H9 (cell line): ENCODE results near the gene MSI2. TPM values are rescaled to one million over a fixed set of nuclear protein-coding genes. Genes with fewer than 3 reads are reported as not detected.

Source experiments
- DNase-seq: peaks from one replicate; pipeline ENCODE4 v3.0.0-alpha.2; 2017
- H2AFZ ChIP-seq: one replicate; pipeline ENCODE4 v1.6.1; 2013; ENCODE audit warnings: mild to moderate bottlenecking, low read length, control low read depth, moderate library complexity
- H2AK5ac ChIP-seq: 2 replicates; pipeline ENCODE4 v1.6.1; 2013; ENCODE audit warnings: low read length, control low read depth, mixed read lengths; ENCODE audit not compliant: insufficient read length
- H2BK120ac ChIP-seq: one replicate; pipeline ENCODE4 v1.6.1; 2013; ENCODE audit warnings: low read depth, mild to moderate bottlenecking, low read length, control low read depth, inconsistent platforms; ENCODE audit not compliant: poor library complexity, severe bottlenecking
- H2BK12ac ChIP-seq: 2 replicates; pipeline ENCODE4 v1.6.1; 2013; ENCODE audit warnings: low read length, control low read depth, mixed read lengths, low read depth; ENCODE audit not compliant: insufficient read length
- H2BK15ac ChIP-seq: 2 replicates; pipeline ENCODE4 v1.6.1; 2013; ENCODE audit warnings: low read depth, low read length, control low read depth
- H2BK20ac ChIP-seq: one replicate; pipeline ENCODE4 v1.6.1; 2013; ENCODE audit warnings: low read depth, mild to moderate bottlenecking, low read length, control low read depth, inconsistent platforms; ENCODE audit not compliant: poor library complexity, severe bottlenecking
- H2BK5ac ChIP-seq: 2 replicates; pipeline ENCODE4 v1.6.1; 2013; ENCODE audit warnings: low read length, control low read depth, mixed read lengths; ENCODE audit not compliant: insufficient read length
- H3K14ac ChIP-seq: 2 replicates; pipeline ENCODE4 v1.6.1; 2013; ENCODE audit warnings: low read length, control low read depth; ENCODE audit not compliant: insufficient read depth
- H3K18ac ChIP-seq: 2 replicates; pipeline ENCODE4 v1.6.1; 2013; ENCODE audit warnings: low read depth, mild to moderate bottlenecking, mixed read lengths, low read length, control low read depth; ENCODE audit not compliant: insufficient read length
- H3K23ac ChIP-seq: 2 replicates; pipeline ENCODE4 v1.6.1; 2013; ENCODE audit warnings: low read length, control low read depth, mixed read lengths, low read depth; ENCODE audit not compliant: insufficient read length
- H3K23me2 ChIP-seq: 2 replicates; pipeline ENCODE4 v1.6.1; 2013; ENCODE audit warnings: low read depth, mild to moderate bottlenecking, mixed read lengths, low read length, control low read depth; ENCODE audit not compliant: insufficient read length, poor library complexity, severe bottlenecking
- H3K27ac ChIP-seq: 2 replicates; pipeline ENCODE4 v1.5.1; 2013; ENCODE audit warnings: low read length, control low read depth, mixed read lengths, low read depth; ENCODE audit not compliant: insufficient read length
- H3K27me3 ChIP-seq: 2 replicates; pipeline ENCODE4 v1.6.1; 2013; ENCODE audit warnings: low read length, control low read depth, inconsistent platforms; ENCODE audit not compliant: insufficient read depth
- H3K4ac ChIP-seq: 2 replicates; pipeline ENCODE4 v1.6.1; 2013; ENCODE audit warnings: low read depth, mild to moderate bottlenecking, control low read depth, inconsistent platforms, low read length, moderate library complexity
- H3K4me1 ChIP-seq: 2 replicates; pipeline ENCODE4 v1.6.1; 2013; ENCODE audit warnings: low read length, control low read depth, inconsistent platforms; ENCODE audit not compliant: insufficient read depth
- H3K4me2 ChIP-seq: 2 replicates; pipeline ENCODE4 v1.6.1; 2013; ENCODE audit warnings: low read length, control low read depth, mixed read lengths; ENCODE audit not compliant: insufficient read length, insufficient read depth
- H3K56ac ChIP-seq: 2 replicates; pipeline ENCODE4 v1.6.1; 2013; ENCODE audit warnings: low read depth, mild to moderate bottlenecking, mixed read lengths, low read length, control low read depth; ENCODE audit not compliant: insufficient read length
- H3K79me1 ChIP-seq: 2 replicates; pipeline ENCODE4 v1.6.1; 2013; ENCODE audit warnings: low read depth, mild to moderate bottlenecking, moderate library complexity, low read length, control low read depth, inconsistent platforms; ENCODE audit not compliant: insufficient read depth, poor library complexity, severe bottlenecking
- H3K79me2 ChIP-seq: 2 replicates; pipeline ENCODE4 v1.6.1; 2013; ENCODE audit warnings: low read length, control low read depth, inconsistent platforms; ENCODE audit not compliant: insufficient read depth
- H3K9ac ChIP-seq: 2 replicates; pipeline ENCODE4 v1.6.1; 2013; ENCODE audit warnings: low read length, control low read depth, mixed read lengths; ENCODE audit not compliant: insufficient read length; ENCODE audit errors: extremely low read depth
- H3K9me3 ChIP-seq: one replicate; pipeline ENCODE4 v1.6.1; 2013; ENCODE audit warnings: low read depth, low read length, inconsistent platforms; ENCODE audit not compliant: control insufficient read depth
- H3T11ph ChIP-seq: one replicate; pipeline ENCODE4 v1.6.1; 2013; ENCODE audit warnings: mild to moderate bottlenecking, low read length, control low read depth, inconsistent platforms
- H4K20me1 ChIP-seq: one replicate; pipeline ENCODE4 v1.6.1; 2013; ENCODE audit not compliant: control insufficient read depth, insufficient read length, insufficient read depth
- H4K5ac ChIP-seq: 2 replicates; pipeline ENCODE4 v1.6.1; 2013; ENCODE audit warnings: low read depth, mild to moderate bottlenecking, mixed read lengths, low read length, control low read depth; ENCODE audit not compliant: insufficient read length
- H4K8ac ChIP-seq: replicated peaks from 2 replicates; pipeline ENCODE4 v1.6.1; 2013; ENCODE audit warnings: low read length, control low read depth, mixed read lengths, low read depth; ENCODE audit not compliant: insufficient read length
- H4K91ac ChIP-seq: 2 replicates; pipeline ENCODE4 v1.6.1; 2013; ENCODE audit warnings: low read depth, mild to moderate bottlenecking, moderate library complexity, mixed read lengths, low read length, control low read depth; ENCODE audit not compliant: insufficient read length
- H3K27ac Mint-ChIP-seq, 3 experiments: 2 replicates in 2 of 3; 3 replicates in 1 of 3; pipeline ENCODE4 v1.8.0; 2020 to 2021; ENCODE audit warnings: mixed read lengths in 3 of 3, mild to moderate bottlenecking in 1 of 3, moderate library complexity in 1 of 3
- H3K27me3 Mint-ChIP-seq: 2 replicates; pipeline ENCODE4 v1.8.0; 2021; ENCODE audit warnings: low read depth, mild to moderate bottlenecking, moderate library complexity, mixed read lengths
- H3K36me3 Mint-ChIP-seq, 3 experiments: 2 replicates in 2 of 3; 3 replicates in 1 of 3; pipeline ENCODE4 v1.8.0; 2020 to 2021; ENCODE audit warnings: low read depth in 3 of 3, mixed read lengths in 3 of 3; ENCODE audit not compliant: insufficient read depth in 1 of 3
- H3K4me1 Mint-ChIP-seq, 2 experiments: 2 replicates each; pipeline ENCODE4 v1.8.0; 2020; ENCODE audit warnings: mixed read lengths in 2 of 2
- H3K4me3 Mint-ChIP-seq, 2 experiments: 2 replicates in 1 of 2; 3 replicates in 1 of 2; pipeline ENCODE4 v1.8.0; 2020 to 2021; ENCODE audit warnings: mild to moderate bottlenecking in 2 of 2, mixed read lengths in 2 of 2, moderate library complexity in 1 of 2
- H3K9me3 Mint-ChIP-seq, 2 experiments: 2 replicates in 1 of 2; 3 replicates in 1 of 2; pipeline ENCODE4 v1.8.0; 2020; ENCODE audit warnings: mild to moderate bottlenecking in 2 of 2, mixed read lengths in 2 of 2, moderate library complexity in 1 of 2
- WGBS: extraction: QIAGEN DNeasy Blood & Tissue Kit; methylation state at CpG from one replicate; pipeline ENCODE4 v1.1.7; 2013; ENCODE audit warnings: missing lambda C conversion rate, low lambda C conversion rate, mixed read lengths; ENCODE audit not compliant: insufficient read length; ENCODE audit errors: extremely low coverage; 5-methylcytosine and 5-hydroxymethylcytosine counted together
- total RNA-seq: library from RNA; stranded (reverse); gene quantifications from 2 replicates; pipeline ENCODE4 v1.2.1, GENCODE V29; 2021
- TF ChIP-seq, protein P1 (sequence below): fragments of 200-600 bp; sonication (generic); conservative IDR thresholded peaks from 3 replicates; pipeline ENCODE4 v1.8.0; 2021; ENCODE audit warnings: antibody characterized with exemption, mild to moderate bottlenecking

MSI2 gene
- total RNA-seq, 1 experiment from 2014 or later, result 98.5 TPM

DNA sequence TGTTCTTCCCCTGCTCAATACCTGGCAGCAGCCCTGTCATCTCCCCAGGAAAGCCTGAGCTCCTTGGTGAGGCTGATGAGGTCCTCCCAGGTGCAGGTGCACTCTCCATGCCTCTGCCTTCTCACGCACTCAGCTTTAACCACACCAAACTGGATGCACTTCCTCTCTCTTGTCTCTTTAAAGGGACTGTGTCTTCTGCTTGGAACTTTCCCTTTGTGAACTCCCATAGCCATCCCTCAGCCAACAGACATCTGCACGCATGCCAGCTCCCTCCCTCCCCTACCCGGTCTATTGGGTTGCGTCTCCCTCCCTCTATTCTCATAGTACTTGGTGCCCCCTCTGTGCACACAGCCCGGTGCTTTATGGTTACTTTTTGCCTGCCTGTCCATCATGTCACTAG is 231.2 kb downstream of the MSI2 start:
- Histone ChIP-seq H4K20me1 (no peaks in the 10 kb centered on the region), H3K9ac (no peak overlapping the region), H3K27ac (no peak overlapping the region), H4K5ac (no peak overlapping the region), H2AK5ac (no peak overlapping the region), H2BK120ac (no peak overlapping the region), H4K8ac (no peak overlapping the region), H2BK12ac (no peak overlapping the region), H2AFZ (no peak overlapping the region), H2BK20ac (no peak overlapping the region), H3K79me2 (no peaks in the 10 kb centered on the region), H3K4me2 (no peak overlapping the region), H3K23me2 (no peaks in the 10 kb centered on the region), H3K18ac (no peak overlapping the region), H3K9me3 (no peaks in the 10 kb centered on the region), H2BK5ac (no peak overlapping the region), H3K4ac (no peak overlapping the region), H3K56ac (no peak overlapping the region), H3K14ac (no peak overlapping the region), H3K79me1 (no peaks in the 10 kb centered on the region), H3K4me1 (peaks cover 7% of the 10 kb centered on the region), H2BK15ac (no peak overlapping the region), H3K27me3 (no peaks in the 10 kb centered on the region), H4K91ac (no peak overlapping the region), H3T11ph (no peak overlapping the region), H3K23ac (no peak overlapping the region)
- peaks cover 38 to 50% of the 10 kb centered on the region in 2 experiments for H3K4me1 Mint-ChIP-seq
- no CpG with 5 or more reads among the region's 5 CpGs for WGBS
- H3K9me3 Mint-ChIP-seq, result no peaks in the 10 kb centered on the region
- DNase-seq, result no peak
- H3K4me3 Mint-ChIP-seq, result no peak overlapping the region
- no peaks in the 10 kb centered on the region for H3K36me3 Mint-ChIP-seq
- no peaks in the 10 kb centered on the region for H3K27me3 Mint-ChIP-seq
- TF ChIP-seq, protein P1, sequence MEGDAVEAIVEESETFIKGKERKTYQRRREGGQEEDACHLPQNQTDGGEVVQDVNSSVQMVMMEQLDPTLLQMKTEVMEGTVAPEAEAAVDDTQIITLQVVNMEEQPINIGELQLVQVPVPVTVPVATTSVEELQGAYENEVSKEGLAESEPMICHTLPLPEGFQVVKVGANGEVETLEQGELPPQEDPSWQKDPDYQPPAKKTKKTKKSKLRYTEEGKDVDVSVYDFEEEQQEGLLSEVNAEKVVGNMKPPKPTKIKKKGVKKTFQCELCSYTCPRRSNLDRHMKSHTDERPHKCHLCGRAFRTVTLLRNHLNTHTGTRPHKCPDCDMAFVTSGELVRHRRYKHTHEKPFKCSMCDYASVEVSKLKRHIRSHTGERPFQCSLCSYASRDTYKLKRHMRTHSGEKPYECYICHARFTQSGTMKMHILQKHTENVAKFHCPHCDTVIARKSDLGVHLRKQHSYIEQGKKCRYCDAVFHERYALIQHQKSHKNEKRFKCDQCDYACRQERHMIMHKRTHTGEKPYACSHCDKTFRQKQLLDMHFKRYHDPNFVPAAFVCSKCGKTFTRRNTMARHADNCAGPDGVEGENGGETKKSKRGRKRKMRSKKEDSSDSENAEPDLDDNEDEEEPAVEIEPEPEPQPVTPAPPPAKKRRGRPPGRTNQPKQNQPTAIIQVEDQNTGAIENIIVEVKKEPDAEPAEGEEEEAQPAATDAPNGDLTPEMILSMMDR, result no peak
- peak overlapping the region in 2 of 3 experiments; percentile 26 to 79; a peak in 2 of 7 replicates for H3K27ac Mint-ChIP-seq
